ENCODE results near the gene GEMIN7.
"Not testable (repeated sequence)": the region's sequence is repeated elsewhere in the genome, so short reads cannot be mapped to it uniquely, and the experiment has no call there.

The GEMIN7 gene

GRCh38 chr19:45107621-45108150 lies 28.6 kb downstream of the GEMIN7 start:
- no peak for DNase-seq

- no peak for DNase-seq
These were observed 31.8 kb downstream of the GEMIN7 start for GRCh38 chr19:45110851-45111266.

GRCh38 chr19:45112111-45112827 lies 33.2 kb downstream of the GEMIN7 start:
- DNase-seq, result no peak

- no peak for DNase-seq
These were observed 34.6 kb downstream of the GEMIN7 start for GRCh38 chr19:45113628-45114027.

GRCh38 chr19:45114116-45114515 lies 35.1 kb downstream of the GEMIN7 start:
- no peak for DNase-seq

- DNase-seq, result no peak
These were observed 37.0 kb downstream of the GEMIN7 start for GRCh38 chr19:45115809-45116615.

- DNase-seq, result no peak
These were observed 38.1 kb downstream of the GEMIN7 start for GRCh38 chr19:45117167-45117594.

- no peak for DNase-seq
These were observed 38.6 kb downstream of the GEMIN7 start for GRCh38 chr19:45117671-45118070.

GRCh38 chr19:45118106-45118505 lies 39.0 kb downstream of the GEMIN7 start:
- DNase-seq, result no peak

- not testable (repeated sequence) for DNase-seq
These were observed 39.7 kb downstream of the GEMIN7 start for GRCh38 chr19:45118591-45119355.

GRCh38 chr19:45119582-45119981 lies 40.5 kb downstream of the GEMIN7 start:
- DNase-seq, result no peak

GRCh38 chr19:45121827-45122345 lies 42.8 kb downstream of the GEMIN7 start:
- no peak for DNase-seq

- no peak for DNase-seq
These were observed 43.8 kb downstream of the GEMIN7 start for GRCh38 chr19:45122832-45123231.

- DNase-seq, result peak; percentile 52
These were observed 44.4 kb downstream of the GEMIN7 start for GRCh38 chr19:45123440-45123850.

GRCh38 chr19:45124021-45124420 lies 45.0 kb downstream of the GEMIN7 start:
- no peak for DNase-seq

GRCh38 chr19:45125360-45125759 lies 46.3 kb downstream of the GEMIN7 start:
- no peak for DNase-seq

- no peak for DNase-seq
These were observed 47.0 kb downstream of the GEMIN7 start for GRCh38 chr19:45125975-45126493.

GRCh38 chr19:45126654-45127053 lies 47.6 kb downstream of the GEMIN7 start:
- DNase-seq, result no peak

GRCh38 chr19:45128146-45128545 lies 49.1 kb downstream of the GEMIN7 start:
- DNase-seq, result no peak

GRCh38 chr19:45128806-45129205 lies 49.7 kb downstream of the GEMIN7 start:
- no peak for DNase-seq

GRCh38 chr19:45130236-45130635 lies 51.2 kb downstream of the GEMIN7 start:
- DNase-seq, result no peak

- no peak for DNase-seq
These were observed 52.0 kb downstream of the GEMIN7 start for GRCh38 chr19:45130888-45131615.

Measured in NCI-H1048 (cell line).